Loucy (cell line): ENCODE results near the gene CAST.

ENCODE experiments used
- H2AFZ ChIP-seq: fragments of 200-600 bp; sonication (generic); 2 replicates; pipeline ENCODE4 v1.6.0; 2016; ENCODE audit warnings: antibody characterized with exemption, mild to moderate bottlenecking, low read length, moderate library complexity
- H3F3A ChIP-seq: fragments of 200-600 bp; 2 replicates; pipeline ENCODE4 v1.6.0; 2016; ENCODE audit warnings: antibody characterized with exemption, low read depth, mild to moderate bottlenecking
- H3K27me3 ChIP-seq: fragments of 200-600 bp; sonication (generic); 2 replicates; pipeline ENCODE4 v1.6.1; 2014; ENCODE audit warnings: low read length, mild to moderate bottlenecking; ENCODE audit not compliant: insufficient read depth, poor library complexity, severe bottlenecking
- H3K36me3 ChIP-seq: fragments of 200-600 bp; sonication (generic); 2 replicates; pipeline ENCODE4 v1.6.1; 2016; ENCODE audit warnings: low read length; ENCODE audit not compliant: insufficient read depth
- H3K4me1 ChIP-seq: fragments of 200-600 bp; sonication (generic); 2 replicates; pipeline ENCODE4 v1.5.1; 2014; ENCODE audit warnings: low read length, mild to moderate bottlenecking; ENCODE audit not compliant: insufficient read depth, poor library complexity, severe bottlenecking
- H3K4me2 ChIP-seq: fragments of 200-600 bp; sonication (generic); 2 replicates; pipeline ENCODE4 v1.6.0; 2014; ENCODE audit warnings: antibody characterized with exemption, low read length, low read depth, mild to moderate bottlenecking; ENCODE audit not compliant: poor library complexity, severe bottlenecking
- H3K4me3 ChIP-seq: fragments of 200-600 bp; sonication (generic); 2 replicates; pipeline ENCODE4 v1.5.1; 2014; ENCODE audit warnings: low read length, mild to moderate bottlenecking, mixed read lengths; ENCODE audit not compliant: poor library complexity, severe bottlenecking
- H3K79me2 ChIP-seq: fragments of 200-600 bp; sonication (generic); 2 replicates; pipeline ENCODE4 v1.6.1; 2014; ENCODE audit warnings: low read length; ENCODE audit not compliant: insufficient read depth
- H3K9ac ChIP-seq: fragments of 200-600 bp; sonication (generic); 2 replicates; pipeline ENCODE4 v1.6.0; 2014; ENCODE audit warnings: mild to moderate bottlenecking, low read depth, low read length, moderate library complexity; ENCODE audit not compliant: poor library complexity, severe bottlenecking
- H3K9me2 ChIP-seq: fragments of 200-600 bp; sonication (generic); replicated peaks from 2 replicates; pipeline ENCODE4 v1.6.1; 2016; ENCODE audit warnings: low read depth, low read length, mixed read lengths
- H3K9me3 ChIP-seq: fragments of 200-600 bp; sonication (generic); 2 replicates; pipeline ENCODE4 v1.6.1; 2014; ENCODE audit warnings: mild to moderate bottlenecking, antibody characterized with exemption, low read length, low read depth; ENCODE audit not compliant: insufficient read depth
- H4K20me1 ChIP-seq: fragments of 200-600 bp; sonication (generic); 2 replicates; pipeline ENCODE4 v1.6.0; 2014; ENCODE audit warnings: antibody characterized with exemption, low read length, mild to moderate bottlenecking; ENCODE audit not compliant: insufficient read depth, poor library complexity, severe bottlenecking
- CTCF ChIP-seq: fragments of 200-600 bp; sonication (generic); conservative IDR thresholded peaks from 2 replicates; pipeline ENCODE4 v1.5.1; 2014; ENCODE audit warnings: mild to moderate bottlenecking, antibody characterized with exemption, low read length
- EZH2phosphoT487 ChIP-seq: fragments of 200-600 bp; IDR thresholded peaks from 2 replicates; pipeline ENCODE4 v1.6.1; 2018; ENCODE audit warnings: antibody characterized with exemption, mild to moderate bottlenecking, moderate library complexity, borderline replicate concordance

Gene CAST

GRCh38 chr5:96721351-96721977 lies 59.3 kb downstream of the CAST start:
- Histone ChIP-seq H4K20me1 (peaks cover 4% of the 10 kb centered on the region), H3K79me2 (no peaks in the 10 kb centered on the region), H3F3A (no peaks in the 10 kb centered on the region), H2AFZ (no peak overlapping the region), H3K9ac (no peak overlapping the region), H3K9me2 (no peaks in the 10 kb centered on the region), H3K27me3 (no peaks in the 10 kb centered on the region), H3K9me3 (no peaks in the 10 kb centered on the region), H3K4me1 (peaks cover 3% of the 10 kb centered on the region), H3K4me3 (no peak overlapping the region), H3K4me2 (no peak overlapping the region), H3K36me3 (peaks cover 5% of the 10 kb centered on the region; the same call in 1 of the 2 replicates)
- TF ChIP-seq EZH2phosphoT487 = no peak
- TF ChIP-seq CTCF = no peak

- H3F3A ChIP-seq = no peaks in the 10 kb centered on the region
- H3K9ac ChIP-seq = no peak overlapping the region
- H3K9me3 ChIP-seq = no peaks in the 10 kb centered on the region
- peaks cover 5% of the 10 kb centered on the region; the same call in 1 of the 2 replicates for H3K36me3 ChIP-seq
- no peak overlapping the region for H3K4me3 ChIP-seq
- H3K79me2 ChIP-seq = no peaks in the 10 kb centered on the region
- no peak for TF ChIP-seq EZH2phosphoT487
- TF ChIP-seq CTCF = no peak
- no peaks in the 10 kb centered on the region for H3K9me2 ChIP-seq
- peaks cover 4% of the 10 kb centered on the region for H4K20me1 ChIP-seq
- H3K27me3 ChIP-seq = no peaks in the 10 kb centered on the region
- H3K4me2 ChIP-seq = no peak overlapping the region
- H3K4me1 ChIP-seq = no peaks in the 10 kb centered on the region
- no peak overlapping the region for H2AFZ ChIP-seq
Measured at GRCh38 chr5:96725257-96725656, 63.1 kb downstream of the CAST start.

GRCh38 chr5:96726802-96727201 lies 64.6 kb downstream of the CAST start:
- H3K4me3 ChIP-seq = no peak overlapping the region
- H3K4me2 ChIP-seq = no peak overlapping the region
- H3K27me3 ChIP-seq = no peaks in the 10 kb centered on the region
- H3K4me1 ChIP-seq = no peaks in the 10 kb centered on the region
- no peak overlapping the region for H3K9ac ChIP-seq
- no peaks in the 10 kb centered on the region for H3K9me3 ChIP-seq
- no peak overlapping the region for H2AFZ ChIP-seq
- H3K79me2 ChIP-seq = no peaks in the 10 kb centered on the region
- H4K20me1 ChIP-seq = no peaks in the 10 kb centered on the region
- H3F3A ChIP-seq = no peaks in the 10 kb centered on the region
- H3K36me3 ChIP-seq = peaks cover 5% of the 10 kb centered on the region
- TF ChIP-seq CTCF = no peak
- no peak for TF ChIP-seq EZH2phosphoT487
- no peaks in the 10 kb centered on the region for H3K9me2 ChIP-seq
